Measurements from ENCODE around the gene GPRC5A. TPM values are rescaled to one million over a fixed set of nuclear protein-coding genes. Genes with fewer than 3 reads are reported as not detected.

Gene GPRC5A
- total RNA-seq, 4 donors from 2014 or later, result 1.4 to 21.9 (median 3.0) TPM

- no peaks in the 10 kb centered on the region for H3K9me3 ChIP-seq
- no peak for ATAC-seq
- no peak overlapping the region for H3K27ac ChIP-seq
- H3K4me1 ChIP-seq, result peaks cover 0 to 24% (median 7%) of the 10 kb centered on the region in 3 donors
- H3K27me3 ChIP-seq, result no peaks in the 10 kb centered on the region
- WGBS, 2 donors (ENCODE audit: low coverage in 1 of 2), result 88 to 100% methylated on average over 1 to 2 of the region's 5 CpGs
- H3K36me3 ChIP-seq, result no peaks in the 10 kb centered on the region
- no peak overlapping the region for H3K4me3 ChIP-seq
- TF ChIP-seq EP300 (IDR thresholded peaks at IDR 0.05) (no peak), CTCF (IDR thresholded peaks at IDR 0.05) (no peak), POLR2AphosphoS5 (IDR thresholded peaks at IDR 0.05) (no peak), POLR2A (IDR thresholded peaks at IDR 0.05) (no peak)
These were observed 21.3 kb downstream of the GPRC5A start for GRCh38 chr12:12912711-12913110.

- Histone ChIP-seq H3K9me3 (no peaks in the 10 kb centered on the region), H3K36me3 (no peaks in the 10 kb centered on the region), H3K27ac (peak overlapping the region in 2 of 4 donors; percentile 41 to 62), H3K4me3 (no peak overlapping the region), H3K4me1 (peaks cover 0 to 17% (median 7%) of the 10 kb centered on the region in 3 donors), H3K27me3 (no peaks in the 10 kb centered on the region)
- no peak for ATAC-seq
- TF ChIP-seq EP300 (IDR thresholded peaks at IDR 0.05), result no peak
- TF ChIP-seq POLR2A (IDR thresholded peaks at IDR 0.05), result no peak
- TF ChIP-seq POLR2AphosphoS5 (IDR thresholded peaks at IDR 0.05), result no peak
- no peak for TF ChIP-seq CTCF (IDR thresholded peaks at IDR 0.05)
- WGBS, 2 donors (ENCODE audit: low coverage in 1 of 2), result 75 to 85% methylated on average over 7 to 10 of the region's 10 CpGs
These were observed 24.3 kb downstream of the GPRC5A start for GRCh38 chr12:12915656-12916055.

- Histone ChIP-seq H3K9me3 (no peaks in the 10 kb centered on the region), H3K4me3 (peak overlapping the region in 1 of 2 donors; percentile 12)
These were observed 25.0 kb downstream of the GPRC5A start for GRCh38 chr12:12916135-12916944.

GRCh38 chr12:12917517-12917916 lies 26.2 kb downstream of the GPRC5A start:
- ATAC-seq, result no peak
- H3K36me3 ChIP-seq, result no peaks in the 10 kb centered on the region
- no peak overlapping the region for H3K4me3 ChIP-seq
- no peaks in the 10 kb centered on the region for H3K27me3 ChIP-seq
- 94 to 100% methylated on average over 1 to 2 of the region's 2 CpGs for WGBS, 2 donors (ENCODE audit: low coverage in 1 of 2)
- no peaks in the 10 kb centered on the region for H3K9me3 ChIP-seq
- TF ChIP-seq POLR2A (IDR thresholded peaks at IDR 0.05) (no peak), CTCF (IDR thresholded peaks at IDR 0.05) (no peak), EP300 (IDR thresholded peaks at IDR 0.05) (no peak), POLR2AphosphoS5 (IDR thresholded peaks at IDR 0.05) (no peak)
- no peak overlapping the region for H3K27ac ChIP-seq
- H3K4me1 ChIP-seq, result peaks cover 0 to 17% (median 7%) of the 10 kb centered on the region in 3 donors

More at GRCh38 chr12:12916135-12916944, 25.0 kb downstream of the GPRC5A start:
- no peak for TF ChIP-seq EP300 (IDR thresholded peaks at IDR 0.05)
- TF ChIP-seq CTCF (IDR thresholded peaks at IDR 0.05), result peak; percentile 95 to 97 (median 96)
- Histone ChIP-seq H3K27me3 (no peaks in the 10 kb centered on the region), H3K27ac (peak overlapping the region in 3 of 4 donors; percentile 41 to 62 (median 49)), H3K36me3 (no peaks in the 10 kb centered on the region), H3K4me1 (peaks cover 0 to 17% (median 7%) of the 10 kb centered on the region in 3 donors)
- 21 to 45% methylated on average over 5 to 16 of the region's 19 CpGs for WGBS, 2 donors (ENCODE audit: low coverage in 1 of 2)
- peak; percentile 86 for ATAC-seq
